Body of pancreas (tissue), 4 donors: ENCODE results near the gene TMEM63C.

Experiments
- POLR2A ChIP-seq, 3 donors: fragments of 450-650 bp; IDR thresholded peaks; one replicate each; pipeline ENCODE4 v1.6.1; 2016; ENCODE audit warnings: antibody characterized with exemption in 3 of 3, mild to moderate bottlenecking in 2 of 3
- TF ChIP-seq, protein P1 (sequence below), 7 experiments: fragments of 450-650 bp in 4 of 7; fragments of 200-600 bp in 3 of 7; sonication (generic) in 3 of 7; IDR thresholded peaks; one replicate each; pipeline ENCODE4 v1.5.1; 2016 to 2019; ENCODE audit warnings: antibody characterized with exemption in 7 of 7

DNA sequence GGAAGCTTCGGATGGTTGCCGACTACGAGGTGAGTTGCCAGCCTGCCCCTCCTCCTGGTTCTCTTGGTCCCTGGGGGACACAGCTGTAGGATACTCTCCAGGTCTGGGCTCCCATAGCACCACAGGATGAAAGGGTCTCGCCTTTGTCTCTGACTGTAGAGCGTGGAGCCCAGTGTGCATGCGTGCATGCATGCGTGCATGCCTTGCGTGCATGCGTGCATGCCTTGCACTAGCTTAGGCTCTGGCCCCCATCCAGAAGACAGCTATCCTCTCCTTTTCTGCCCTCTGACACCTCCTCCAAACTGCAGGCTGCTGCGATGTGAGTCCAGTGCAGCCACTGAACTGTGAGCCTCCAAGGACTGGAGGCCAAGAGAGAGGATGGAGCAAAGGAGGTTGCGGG lies 70.3 kb downstream of the TMEM63C start:
- TF ChIP-seq POLR2A (IDR thresholded peaks at IDR 0.05) = no peak
- TF ChIP-seq, protein P1, sequence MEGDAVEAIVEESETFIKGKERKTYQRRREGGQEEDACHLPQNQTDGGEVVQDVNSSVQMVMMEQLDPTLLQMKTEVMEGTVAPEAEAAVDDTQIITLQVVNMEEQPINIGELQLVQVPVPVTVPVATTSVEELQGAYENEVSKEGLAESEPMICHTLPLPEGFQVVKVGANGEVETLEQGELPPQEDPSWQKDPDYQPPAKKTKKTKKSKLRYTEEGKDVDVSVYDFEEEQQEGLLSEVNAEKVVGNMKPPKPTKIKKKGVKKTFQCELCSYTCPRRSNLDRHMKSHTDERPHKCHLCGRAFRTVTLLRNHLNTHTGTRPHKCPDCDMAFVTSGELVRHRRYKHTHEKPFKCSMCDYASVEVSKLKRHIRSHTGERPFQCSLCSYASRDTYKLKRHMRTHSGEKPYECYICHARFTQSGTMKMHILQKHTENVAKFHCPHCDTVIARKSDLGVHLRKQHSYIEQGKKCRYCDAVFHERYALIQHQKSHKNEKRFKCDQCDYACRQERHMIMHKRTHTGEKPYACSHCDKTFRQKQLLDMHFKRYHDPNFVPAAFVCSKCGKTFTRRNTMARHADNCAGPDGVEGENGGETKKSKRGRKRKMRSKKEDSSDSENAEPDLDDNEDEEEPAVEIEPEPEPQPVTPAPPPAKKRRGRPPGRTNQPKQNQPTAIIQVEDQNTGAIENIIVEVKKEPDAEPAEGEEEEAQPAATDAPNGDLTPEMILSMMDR (IDR thresholded peaks at IDR 0.05) = no peak
